HG02642 (cell line): ENCODE data around the gene FBN2.
"Not testable (repeated sequence)": the region's sequence is repeated elsewhere in the genome, so short reads cannot be mapped to it uniquely, and the experiment has no call there.

Experiments used
- ATAC-seq: cut with Tn5 transposase; IDR thresholded peaks from one replicate; pipeline ENCODE4 v1.9.1; 2021; ENCODE audit warnings: mild to moderate bottlenecking; ENCODE audit not compliant: unreplicated experiment, poor library complexity

The FBN2 gene

DNA sequence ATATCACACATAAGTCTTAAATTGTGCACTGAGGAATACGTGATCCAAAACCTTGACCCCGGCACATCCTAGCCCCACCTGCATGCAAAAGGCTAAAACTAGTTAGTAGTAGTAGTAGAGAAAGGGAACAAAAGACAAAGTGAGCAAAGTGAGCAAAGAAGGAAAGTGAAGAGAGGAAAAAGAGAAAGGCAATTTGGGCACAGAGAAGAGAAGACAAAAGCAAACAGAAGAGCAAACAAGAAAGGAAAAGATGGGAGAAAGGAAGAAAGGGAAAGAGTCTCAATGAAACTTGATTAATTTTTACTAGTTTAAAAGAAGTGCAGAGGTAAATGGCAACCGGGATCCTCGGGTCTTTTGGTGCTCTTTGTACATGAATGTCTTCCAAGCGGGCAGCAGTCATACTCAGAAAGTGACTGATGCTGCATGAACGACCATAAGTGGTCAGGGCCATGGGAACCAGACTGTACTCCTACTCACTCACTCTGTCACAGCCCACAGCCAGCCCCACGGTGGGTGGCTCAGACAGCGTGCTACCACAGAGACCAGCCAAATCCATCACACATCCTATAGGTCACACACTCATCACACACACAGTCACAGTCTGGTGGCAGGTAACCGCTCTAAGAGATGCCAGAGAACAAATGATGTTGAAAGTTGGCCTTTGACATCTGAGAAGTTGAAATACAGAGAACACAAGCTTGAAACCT lies 203.9 kb downstream of the FBN2 start:
- no peak for ATAC-seq

DNA sequence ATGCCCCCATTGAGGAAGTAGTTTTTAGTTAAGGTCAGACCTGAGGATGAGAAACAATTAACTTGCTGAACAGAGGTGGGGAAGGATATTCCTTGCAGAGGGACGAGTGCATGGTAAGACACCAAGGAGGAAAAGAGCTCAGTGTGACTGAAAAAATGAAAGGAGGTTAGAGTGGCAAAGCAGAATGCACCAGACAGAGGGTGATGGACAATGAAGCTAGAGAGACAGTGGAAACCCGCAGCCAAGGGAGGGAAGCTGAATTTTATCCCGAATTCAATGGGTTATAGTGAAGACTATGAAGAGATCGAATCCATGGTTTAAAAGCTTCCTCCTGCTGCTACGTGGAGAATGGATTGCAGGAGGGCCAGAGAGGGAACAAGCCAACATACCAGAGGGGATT lies 206.8 kb downstream of the FBN2 start:
- no peak for ATAC-seq

DNA sequence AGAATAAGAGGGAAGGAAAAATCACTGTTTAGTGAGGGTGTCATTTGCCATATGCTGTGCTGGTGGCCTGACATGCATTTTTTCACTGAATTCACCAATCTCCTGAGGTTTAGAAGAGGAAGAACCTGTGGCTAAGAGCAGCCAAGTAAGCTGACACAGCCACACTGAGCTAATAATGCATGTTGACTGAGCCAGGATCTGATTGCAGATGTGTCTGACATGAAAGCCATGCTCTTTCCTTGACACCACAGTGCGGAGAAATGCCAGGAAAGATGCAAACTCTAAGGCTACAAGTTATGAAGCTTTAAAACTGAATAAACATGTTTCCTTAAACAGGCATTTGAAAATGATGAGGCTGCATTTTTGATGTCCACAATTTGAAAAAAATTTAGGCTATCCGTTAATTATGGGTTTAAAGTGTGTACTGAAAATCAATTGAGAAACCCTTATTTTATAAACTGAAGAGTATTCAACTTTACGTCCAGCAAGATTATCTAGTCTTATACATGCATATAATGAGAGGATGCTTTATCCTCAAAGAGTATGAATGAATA lies 208.6 kb downstream of the FBN2 start:
- no peak for ATAC-seq

DNA sequence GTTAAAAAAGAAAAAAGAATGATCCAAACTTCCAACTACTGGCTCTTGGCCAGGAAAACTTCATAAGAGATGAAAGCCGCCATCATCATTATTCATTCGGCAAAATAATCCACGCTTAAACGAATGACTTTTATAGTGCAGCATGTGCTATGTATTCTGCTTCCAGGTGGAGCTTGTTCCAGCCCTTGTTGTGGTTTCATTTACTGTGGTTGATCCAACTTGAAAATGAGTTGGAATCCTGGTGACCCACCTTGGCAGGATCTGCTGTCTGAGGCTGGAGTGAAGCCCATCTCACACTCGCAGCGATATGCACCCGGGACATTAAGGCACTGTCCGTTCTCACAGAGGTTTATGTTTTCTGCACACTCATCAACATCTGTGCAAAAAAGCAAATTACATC lies 209.6 kb downstream of the FBN2 start:
- no peak for ATAC-seq

DNA sequence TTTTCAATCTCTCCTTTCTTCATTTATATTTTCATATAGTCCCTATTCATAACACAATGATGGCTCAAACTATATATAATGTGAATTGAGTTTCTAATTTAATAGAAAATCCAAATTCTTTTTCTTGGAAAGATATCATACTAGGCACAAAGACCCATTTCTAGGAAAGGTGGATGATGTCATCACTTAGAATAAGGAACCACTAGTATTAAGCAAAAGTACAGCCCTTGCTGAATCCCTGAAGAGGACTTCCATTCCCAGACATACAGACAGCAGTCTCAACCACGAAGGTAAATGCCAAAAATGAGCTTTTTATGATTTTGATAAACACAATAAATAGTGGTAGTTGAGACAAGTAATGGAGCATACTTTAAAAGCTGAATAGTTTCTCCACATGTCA lies 210.0 kb downstream of the FBN2 start:
- no peak for ATAC-seq

DNA sequence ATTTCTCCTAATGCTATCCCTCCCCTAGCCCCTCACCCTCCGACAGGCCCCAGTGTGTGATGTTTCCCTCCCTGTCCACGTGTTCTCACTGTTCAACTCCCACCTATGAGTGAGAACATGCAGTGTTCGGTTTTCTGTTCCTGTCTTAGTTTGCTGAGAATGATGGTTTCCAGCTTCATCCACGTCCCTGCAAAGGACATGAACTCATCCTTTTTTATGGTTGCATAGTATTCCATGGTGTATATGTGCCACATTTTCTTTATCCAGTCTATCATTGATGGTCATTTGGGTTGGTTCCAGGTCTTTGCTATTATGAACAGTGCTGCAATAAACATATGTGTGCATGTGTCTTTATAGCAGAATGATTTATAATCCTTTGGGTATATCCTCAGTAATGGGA lies 216.6 kb downstream of the FBN2 start:
- not testable (repeated sequence) for ATAC-seq

DNA sequence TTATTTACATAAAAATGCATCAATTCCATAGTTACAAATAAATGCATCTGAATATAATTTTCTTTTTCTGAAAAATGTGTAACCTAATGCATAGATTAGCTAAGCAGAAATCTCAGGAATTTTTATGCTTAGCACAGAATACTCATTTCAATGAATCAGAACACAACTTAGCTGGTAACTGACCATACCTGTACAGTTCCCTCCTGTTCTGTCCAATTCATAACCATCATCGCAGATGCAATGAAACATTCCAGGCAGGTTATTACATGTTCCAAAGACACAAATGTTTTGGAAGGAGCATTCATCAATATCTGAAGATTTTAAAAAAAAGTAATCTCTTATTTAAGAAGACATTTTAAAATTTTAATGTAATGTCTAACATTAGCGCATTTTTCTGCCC lies 219.4 kb downstream of the FBN2 start:
- no peak for ATAC-seq

DNA sequence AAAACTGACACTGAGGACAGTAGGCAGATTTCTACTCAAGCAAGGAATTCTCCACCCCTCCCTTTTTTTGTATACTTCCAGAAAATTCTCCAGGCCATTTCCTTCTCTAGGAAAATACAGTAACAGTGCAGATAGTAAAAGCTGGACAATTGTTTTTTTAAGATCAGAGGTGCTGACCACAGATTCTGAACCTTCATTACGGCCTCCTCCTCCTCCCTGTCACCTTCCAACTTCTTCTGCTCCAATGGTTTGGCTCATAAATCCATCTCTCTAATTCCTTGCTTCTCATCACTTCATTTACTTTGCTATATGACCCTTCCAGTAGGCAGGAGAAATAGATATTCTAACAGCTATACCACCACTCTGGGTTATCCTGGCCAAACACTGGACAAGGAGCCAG lies 220.6 kb downstream of the FBN2 start:
- no peak for ATAC-seq

DNA sequence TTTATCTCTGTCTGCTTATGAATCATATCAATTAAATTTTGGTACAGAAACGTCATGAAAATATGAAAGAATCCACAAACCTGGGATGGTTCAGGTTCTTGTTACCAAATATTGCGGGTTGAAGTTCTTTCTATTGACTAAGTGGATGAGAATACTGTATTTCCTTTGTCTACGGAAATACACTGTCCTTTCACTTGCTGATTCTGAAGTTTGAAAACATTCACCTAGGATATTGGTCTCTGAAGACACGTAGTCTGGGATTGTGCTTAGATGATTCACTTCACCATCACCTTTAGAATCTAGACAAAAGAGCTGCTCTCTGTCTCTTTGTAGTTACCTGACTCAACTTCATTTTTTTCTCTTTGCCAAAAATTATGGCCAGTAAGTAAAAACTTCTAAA lies 222.4 kb downstream of the FBN2 start:
- ATAC-seq = no peak

DNA sequence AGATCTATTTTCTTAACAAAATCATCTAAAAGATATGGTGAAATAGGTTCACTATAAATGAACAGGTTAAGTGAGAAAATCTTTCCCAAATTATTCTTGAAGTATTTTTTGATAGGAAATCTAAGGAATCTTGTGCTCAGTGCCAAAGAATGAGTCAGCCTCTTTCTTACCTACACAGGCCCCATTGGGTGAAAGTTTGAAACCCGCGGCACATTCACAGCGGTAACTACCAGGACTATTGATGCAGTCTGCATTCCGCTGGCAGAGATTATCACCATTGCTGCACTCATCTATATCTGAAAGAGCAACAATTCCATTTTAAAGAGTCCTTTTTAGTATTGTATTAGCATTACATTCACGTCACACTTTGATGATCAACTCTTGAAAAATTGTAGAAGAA lies 232.7 kb downstream of the FBN2 start:
- ATAC-seq = no peak

DNA sequence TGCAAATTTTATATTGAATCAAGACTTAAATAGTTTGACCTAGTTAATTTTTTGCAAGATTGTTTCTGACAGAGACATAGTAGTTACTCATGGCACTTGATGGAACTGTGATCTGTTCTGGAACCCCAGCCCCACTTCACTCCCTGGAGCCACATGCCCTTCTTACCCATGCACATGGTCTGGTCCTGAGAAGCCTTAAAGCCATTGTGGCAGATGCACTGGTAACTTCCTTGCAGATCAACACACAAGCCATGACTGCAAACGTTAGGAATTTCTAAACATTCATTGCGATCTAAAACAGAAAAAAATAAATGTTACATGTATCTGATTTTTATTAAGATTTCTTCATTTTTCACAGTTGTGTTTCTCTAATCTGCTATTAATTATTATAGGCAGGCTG lies 233.3 kb downstream of the FBN2 start:
- ATAC-seq = no peak

DNA sequence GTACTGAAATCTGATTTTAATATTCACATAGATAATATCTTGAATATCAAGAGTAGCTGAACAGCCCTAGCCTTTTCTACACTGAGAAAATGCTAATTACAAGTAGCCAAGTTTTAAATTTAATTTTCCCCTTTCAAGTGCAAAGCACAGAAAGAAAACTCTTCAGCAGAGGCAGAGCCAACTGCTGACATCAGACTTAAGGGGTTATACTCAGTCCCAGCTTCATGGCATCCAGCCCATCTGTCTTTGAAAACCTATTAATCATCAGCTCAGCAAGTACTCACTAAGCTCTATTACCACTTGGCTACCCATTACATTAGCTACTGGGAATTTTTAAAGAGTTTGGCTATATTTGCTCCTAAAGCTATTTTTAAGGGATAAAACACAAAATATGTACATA lies 234.0 kb downstream of the FBN2 start:
- ATAC-seq = no peak

DNA sequence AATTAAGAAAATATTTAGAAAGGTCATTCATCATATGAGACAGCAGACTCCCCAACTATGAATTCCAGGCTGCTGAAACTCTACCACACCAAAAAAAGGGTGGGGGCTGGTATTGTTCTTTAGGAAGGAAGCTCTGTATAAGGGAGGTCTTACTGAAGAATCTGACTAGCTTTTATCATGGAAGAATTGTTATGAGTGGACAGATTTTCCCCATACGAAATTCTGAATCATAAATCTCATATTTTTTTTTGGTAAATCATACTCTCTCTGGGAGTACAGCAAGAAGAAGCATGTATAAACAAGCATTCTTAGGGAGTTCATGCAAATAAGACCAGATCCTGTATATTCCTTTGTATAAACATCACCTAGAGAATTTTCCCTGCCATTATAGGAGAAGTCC lies 234.5 kb downstream of the FBN2 start:
- no peak for ATAC-seq

DNA sequence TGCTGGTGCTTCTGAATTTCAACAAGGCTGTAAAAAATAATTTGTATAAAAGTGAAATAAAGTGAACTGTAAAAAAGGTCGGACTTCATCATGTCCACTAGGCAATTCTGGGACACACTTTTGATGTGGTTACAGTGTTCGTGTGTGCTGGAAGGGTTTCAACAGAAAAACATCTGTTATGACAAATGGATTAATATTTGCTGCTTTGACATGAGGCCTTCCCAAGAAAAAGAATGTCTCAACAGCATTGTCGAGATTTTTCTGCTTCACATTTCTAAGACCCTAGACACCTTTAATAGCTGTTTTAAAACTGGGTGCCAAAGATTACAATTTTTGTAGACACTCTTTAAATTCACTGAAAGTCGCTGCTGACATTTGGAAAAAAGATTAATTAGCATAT lies 237.9 kb downstream of the FBN2 start:
- ATAC-seq = no peak

DNA sequence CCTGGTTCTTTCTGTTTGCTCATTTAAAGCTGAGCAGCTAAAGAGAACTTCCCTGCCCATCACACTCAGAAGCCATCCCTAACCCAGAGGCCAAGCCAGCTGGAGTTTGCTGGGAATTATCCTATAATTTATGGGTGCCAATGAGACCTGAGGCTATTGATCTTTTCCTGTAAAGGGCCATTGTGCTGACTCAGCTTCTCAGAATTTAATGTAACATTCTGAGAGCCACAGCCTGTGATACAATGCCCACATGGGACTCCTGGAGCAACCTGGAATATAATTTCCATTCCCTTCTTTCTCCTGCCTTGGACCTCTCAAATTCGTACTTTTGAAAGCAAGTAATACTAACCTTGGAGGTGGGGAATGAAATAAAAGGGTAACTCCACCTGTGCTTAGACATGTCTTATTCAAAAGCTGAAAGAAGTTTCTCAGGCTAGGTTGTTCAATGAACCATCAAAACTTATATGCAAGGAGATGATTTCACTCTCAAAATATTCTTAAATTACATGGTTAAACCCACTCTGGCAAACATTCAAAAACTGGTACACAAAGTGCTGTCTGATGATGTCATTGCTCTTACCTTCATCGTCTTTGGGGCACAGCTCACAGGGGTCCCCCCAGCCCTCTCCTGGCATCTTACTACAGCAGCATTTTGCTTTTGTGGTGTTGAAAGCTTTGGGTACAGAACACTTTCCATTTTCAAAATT lies 247.7 kb downstream of the FBN2 start:
- no peak for ATAC-seq

DNA sequence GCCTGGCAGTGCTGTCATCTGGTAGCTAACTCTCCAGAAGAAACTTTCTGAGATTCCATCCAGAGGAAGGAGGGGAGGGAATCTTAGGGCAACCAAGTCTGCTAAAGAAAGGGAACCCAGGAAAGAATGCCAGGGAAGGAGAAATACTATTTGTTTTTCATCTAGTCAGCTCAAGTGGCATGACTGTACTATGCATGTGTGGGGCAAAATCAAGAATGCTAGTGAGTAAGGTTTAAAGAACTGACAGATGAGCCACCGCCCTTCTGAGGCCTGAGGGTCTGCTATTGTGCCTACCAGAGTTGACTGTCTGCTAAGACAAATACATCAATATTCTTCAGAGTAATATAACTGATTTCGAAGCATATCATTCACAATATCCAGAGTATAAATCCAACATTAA lies 250.3 kb downstream of the FBN2 start:
- ATAC-seq = no peak

DNA sequence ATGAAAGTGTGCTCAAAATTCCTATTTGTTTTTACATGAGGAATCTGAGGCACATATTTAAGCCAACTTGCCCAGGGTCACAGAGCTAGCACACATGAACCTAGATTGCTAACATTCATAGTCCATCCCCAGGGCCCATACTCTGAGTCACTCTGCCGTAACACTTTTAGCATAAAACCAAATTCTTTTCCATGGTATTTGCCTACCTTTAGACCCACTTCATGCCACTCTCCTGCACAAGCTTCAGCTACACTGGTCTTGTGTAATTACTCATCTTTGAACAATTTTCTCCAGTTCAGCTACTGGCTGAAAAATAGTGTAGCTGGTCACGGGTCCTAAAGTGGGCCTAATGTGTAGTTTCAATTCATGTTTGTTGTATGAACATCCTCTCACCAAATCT lies 253.8 kb downstream of the FBN2 start:
- ATAC-seq = no peak

DNA sequence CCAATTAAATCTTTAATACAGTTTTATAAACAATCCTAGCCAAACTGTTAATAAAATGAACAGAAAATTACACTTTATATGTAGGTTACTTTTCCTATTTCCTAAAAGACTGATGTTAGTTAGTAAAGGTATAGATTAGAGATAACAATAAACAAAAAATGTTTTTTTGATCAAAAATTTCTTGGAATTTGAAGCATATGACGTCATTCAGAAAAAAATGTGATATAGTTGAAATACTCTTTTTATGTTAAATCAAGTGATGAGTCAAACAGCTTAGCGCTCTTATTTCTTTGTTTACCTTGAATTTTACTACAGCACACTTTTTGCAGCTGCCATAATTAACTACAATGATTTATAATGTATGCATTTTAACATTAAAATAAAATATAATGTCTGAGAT lies 258.7 kb downstream of the FBN2 start:
- no peak for ATAC-seq

DNA sequence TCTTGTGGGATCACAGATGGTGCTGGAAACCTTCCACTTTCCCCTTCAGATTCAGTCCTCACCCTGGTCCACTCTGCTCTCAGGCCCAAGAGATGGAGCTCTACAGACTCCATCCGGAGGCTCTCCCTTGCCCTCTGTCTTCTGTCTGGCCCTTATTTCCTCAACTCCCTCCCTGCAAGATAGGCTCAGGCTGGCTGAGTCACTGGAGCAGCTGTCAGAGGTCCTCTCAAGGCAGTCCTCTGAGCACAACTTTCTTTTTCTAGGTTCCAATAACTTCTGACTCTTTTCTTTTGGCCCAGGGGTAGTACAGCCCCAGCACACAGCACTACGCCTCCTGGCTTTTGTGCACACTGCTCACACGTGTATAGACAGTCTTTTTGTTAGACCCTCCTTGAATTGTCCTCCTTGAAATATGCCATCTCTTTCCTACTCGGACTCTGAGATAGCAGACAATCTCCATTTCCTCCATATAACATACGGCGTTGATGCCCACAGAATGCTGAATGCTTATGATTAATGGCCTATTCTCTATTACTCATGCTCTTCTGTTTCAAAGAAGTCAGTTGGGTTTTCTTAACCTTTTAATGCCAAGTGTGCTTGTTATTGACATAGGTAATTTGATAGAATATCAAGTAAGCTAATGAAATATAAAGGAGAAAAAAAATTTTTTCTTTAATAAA lies 261.4 kb downstream of the FBN2 start:
- ATAC-seq = no peak

DNA sequence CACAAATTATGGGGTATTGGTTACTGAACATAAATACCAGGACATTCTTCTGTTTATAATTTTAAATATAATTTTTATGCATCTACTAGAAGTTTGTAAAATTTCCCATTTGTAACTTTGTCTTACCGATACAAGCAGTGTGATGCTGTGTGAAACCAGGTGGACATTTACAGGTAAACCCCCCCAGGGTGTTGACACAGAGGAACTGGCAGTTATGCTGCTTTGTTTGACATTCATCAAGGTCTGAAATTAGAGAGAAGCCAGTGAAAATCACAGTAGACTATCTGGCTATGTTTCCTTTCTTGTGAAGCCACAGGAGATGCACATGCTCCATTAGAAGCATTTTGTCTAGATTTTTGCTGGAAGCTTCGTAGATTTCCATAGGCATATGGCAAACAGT lies 263.6 kb downstream of the FBN2 start:
- ATAC-seq = no peak

DNA sequence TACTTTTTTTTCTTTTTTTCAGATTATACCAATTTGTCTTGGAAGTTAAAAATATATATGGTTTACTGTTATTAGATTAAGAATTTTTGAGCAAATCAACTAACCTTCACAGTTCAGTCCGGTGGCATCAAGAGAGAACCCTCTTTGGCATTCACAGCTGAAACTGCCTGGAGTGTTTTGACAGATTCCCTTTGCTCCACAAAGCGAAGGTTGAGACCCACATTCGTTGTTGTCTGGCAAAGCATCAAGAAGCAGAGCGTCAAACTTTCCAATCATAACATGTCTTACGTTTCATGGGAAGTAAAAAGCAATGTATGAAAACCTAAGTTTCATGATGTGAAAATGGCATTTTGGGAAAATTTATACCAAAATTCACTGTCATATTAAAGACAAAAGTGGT lies 264.3 kb downstream of the FBN2 start:
- no peak for ATAC-seq
